Measurements from ENCODE around the gene TOR1AIP1. TPM values are rescaled to one million over a fixed set of nuclear protein-coding genes. Genes with fewer than 3 reads are reported as not detected.

Gene TOR1AIP1
- total and polyA plus RNA-seq, 2 donors (not counting 1 experiment from before 2014, with no cell fraction given): 51.1 to 62.3 TPM

- H3K4me1 ChIP-seq (ENCODE audit: control insufficient read depth, extremely low read depth, insufficient read depth, low read length): no peaks in the 10 kb centered on the region
- H3K36me3 ChIP-seq (ENCODE audit: control insufficient read depth, insufficient read depth, low read length): peaks cover 1% of the 10 kb centered on the region
- H2AFZ ChIP-seq (ENCODE audit: low read length): peak overlapping the region; percentile 19
- peak overlapping the region; percentile 86 for H3K4me2 ChIP-seq (ENCODE audit: extremely low read depth, insufficient read depth, low read length)
- no peaks in the 10 kb centered on the region for H3K9me3 ChIP-seq (ENCODE audit: control insufficient read depth, insufficient read depth, low read depth, low read length)
- no peaks in the 10 kb centered on the region for H3K27me3 ChIP-seq (ENCODE audit: control insufficient read depth, insufficient read depth, low read length)
- peak overlapping the region; percentile 98 for H3K27ac ChIP-seq (ENCODE audit: insufficient read depth, low read length)
- H3K79me2 ChIP-seq (ENCODE audit: control insufficient read depth, insufficient read depth, low read length): peaks cover 20% of the 10 kb centered on the region
- H3K4me3 ChIP-seq (replicated peaks in 1 of 4; ENCODE audit: control extremely low read depth in 1 of 4, insufficient read depth in 1 of 4, low read depth in 3 of 4, low read length in 4 of 4): peak overlapping the region; percentile 80 to 96 (median 90)
- peak in 1 of 2 donors; percentile 1 for DNase-seq (ENCODE audit: low read depth in 2 of 2)
- H4K20me1 ChIP-seq (ENCODE audit: control insufficient read depth, extremely low read depth, insufficient read depth, low read length): no peaks in the 10 kb centered on the region
- H3K9ac ChIP-seq (ENCODE audit: insufficient read depth, low read length): peak overlapping the region; percentile 85
- TF ChIP-seq CTCF (conservative IDR thresholded peaks at IDR 0.05 in 1 of 2, IDR thresholded peaks at IDR 0.05 in 1 of 2; ENCODE audit: low read depth in 1 of 2, low read length in 2 of 2) (no peak), EZH2 (IDR thresholded peaks at IDR 0.05; ENCODE audit: low read length, missing control alignments) (no peak)
Measured at GRCh38 chr1:179883040-179883744, 1.1 kb downstream of the TOR1AIP1 start.

GRCh38 chr1:179883745-179884138, 1.7 kb downstream of the TOR1AIP1 start:
- Histone ChIP-seq H3K4me2 (ENCODE audit: extremely low read depth, insufficient read depth, low read length) (peak overlapping the region; percentile 86), H3K27me3 (ENCODE audit: control insufficient read depth, insufficient read depth, low read length) (no peaks in the 10 kb centered on the region), H3K36me3 (ENCODE audit: control insufficient read depth, insufficient read depth, low read length) (peaks cover 1% of the 10 kb centered on the region), H3K4me3 (replicated peaks in 1 of 4; ENCODE audit: control extremely low read depth in 1 of 4, insufficient read depth in 1 of 4, low read depth in 3 of 4, low read length in 4 of 4) (peak overlapping the region; percentile 80 to 96 (median 90)), H3K9ac (ENCODE audit: insufficient read depth, low read length) (no peak overlapping the region), H3K79me2 (ENCODE audit: control insufficient read depth, insufficient read depth, low read length) (peaks cover 20% of the 10 kb centered on the region), H2AFZ (ENCODE audit: low read length) (no peak overlapping the region), H4K20me1 (ENCODE audit: control insufficient read depth, extremely low read depth, insufficient read depth, low read length) (no peaks in the 10 kb centered on the region), H3K27ac (ENCODE audit: insufficient read depth, low read length) (no peak overlapping the region), H3K9me3 (ENCODE audit: control insufficient read depth, insufficient read depth, low read depth, low read length) (no peaks in the 10 kb centered on the region), H3K4me1 (ENCODE audit: control insufficient read depth, extremely low read depth, insufficient read depth, low read length) (no peaks in the 10 kb centered on the region)
- TF ChIP-seq EZH2 (IDR thresholded peaks at IDR 0.05; ENCODE audit: low read length, missing control alignments): no peak
- no peak for TF ChIP-seq CTCF (conservative IDR thresholded peaks at IDR 0.05 in 1 of 2, IDR thresholded peaks at IDR 0.05 in 1 of 2; ENCODE audit: low read depth in 1 of 2, low read length in 2 of 2)
- peak in 1 of 2 donors; percentile 66 for DNase-seq (ENCODE audit: low read depth in 2 of 2)

GRCh38 chr1:179888071-179888470, 6.0 kb downstream of the TOR1AIP1 start:
- no peaks in the 10 kb centered on the region for H3K4me1 ChIP-seq (ENCODE audit: control insufficient read depth, extremely low read depth, insufficient read depth, low read length)
- no peak for DNase-seq (ENCODE audit: low read depth in 2 of 2)
- H3K36me3 ChIP-seq (ENCODE audit: control insufficient read depth, insufficient read depth, low read length): peaks cover 1% of the 10 kb centered on the region
- H3K27me3 ChIP-seq (ENCODE audit: control insufficient read depth, insufficient read depth, low read length): no peaks in the 10 kb centered on the region
- no peak overlapping the region for H3K4me3 ChIP-seq (replicated peaks in 1 of 4; ENCODE audit: control extremely low read depth in 1 of 4, insufficient read depth in 1 of 4, low read depth in 3 of 4, low read length in 4 of 4)
- H3K79me2 ChIP-seq (ENCODE audit: control insufficient read depth, insufficient read depth, low read length): peaks cover 19% of the 10 kb centered on the region
- no peak overlapping the region for H3K9ac ChIP-seq (ENCODE audit: insufficient read depth, low read length)
- H3K9me3 ChIP-seq (ENCODE audit: control insufficient read depth, insufficient read depth, low read depth, low read length): no peaks in the 10 kb centered on the region
- H4K20me1 ChIP-seq (ENCODE audit: control insufficient read depth, extremely low read depth, insufficient read depth, low read length): no peaks in the 10 kb centered on the region
- TF ChIP-seq CTCF (conservative IDR thresholded peaks at IDR 0.05 in 1 of 2, IDR thresholded peaks at IDR 0.05 in 1 of 2; ENCODE audit: low read depth in 1 of 2, low read length in 2 of 2) (no peak), EZH2 (IDR thresholded peaks at IDR 0.05; ENCODE audit: low read length, missing control alignments) (no peak)
- no peak overlapping the region for H3K27ac ChIP-seq (ENCODE audit: insufficient read depth, low read length)
- H3K4me2 ChIP-seq (ENCODE audit: extremely low read depth, insufficient read depth, low read length): no peak overlapping the region
- no peak overlapping the region for H2AFZ ChIP-seq (ENCODE audit: low read length)

All from fibroblast of lung (primary cell).